Measurements from ENCODE around the gene FUT7. TPM values are rescaled to one million over a fixed set of nuclear protein-coding genes. Genes with fewer than 3 reads are reported as not detected.

The FUT7 gene
- total RNA-seq, 1 experiment from 2014 or later = not detected

DNA sequence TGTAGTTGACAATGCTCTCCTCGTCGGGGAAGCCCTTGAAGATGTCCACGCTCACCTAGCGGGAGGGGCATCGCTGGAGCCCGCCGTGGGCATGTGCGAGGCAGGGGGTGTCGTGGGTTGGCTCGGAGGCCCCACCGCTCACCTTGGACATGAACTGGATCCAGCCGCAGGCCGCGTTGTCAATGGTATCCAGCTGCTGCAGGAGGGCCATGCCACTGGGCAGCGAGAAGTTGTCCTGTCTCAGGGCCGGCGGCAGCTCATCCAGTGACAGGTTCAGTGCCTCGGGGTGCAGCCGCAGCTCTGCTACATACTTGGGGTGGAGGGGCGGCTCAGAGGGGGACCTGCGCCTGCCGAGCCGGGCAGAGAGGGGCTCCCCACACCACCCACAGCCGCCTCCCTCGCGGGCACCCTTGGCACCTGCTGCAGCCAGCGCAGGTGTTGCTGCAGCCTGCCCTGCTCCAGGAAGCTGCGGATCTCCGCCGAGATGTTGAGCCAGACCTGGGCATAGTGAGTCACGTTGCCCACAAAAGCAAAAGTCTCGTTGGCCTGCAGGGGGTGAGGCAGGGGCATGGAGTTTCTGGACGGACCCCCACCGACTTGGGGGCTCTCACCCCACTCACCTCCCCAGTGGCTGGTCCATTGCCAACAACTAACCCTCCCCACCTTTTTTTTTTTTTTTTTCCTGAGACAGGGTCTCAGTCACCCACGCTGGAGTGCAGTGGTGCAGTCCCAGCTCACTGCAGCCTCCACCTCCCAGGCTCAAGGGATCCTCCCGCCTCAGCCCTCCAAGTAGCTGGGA is 12.9 kb downstream of the FUT7 start:
- no peaks in the 10 kb centered on the region for H4K20me1 ChIP-seq (ENCODE audit: control insufficient read depth, insufficient read depth, insufficient read length)
- no peak overlapping the region for H3K27ac ChIP-seq (ENCODE audit: insufficient read length, low read depth, low read length)
- Mint-ChIP-seq H3K27ac (no peak overlapping the region), H3K36me3 (ENCODE audit: insufficient read depth in 1 of 3, low read depth in 3 of 3) (peaks cover 4 to 13% (median 6%) of the 10 kb centered on the region in 3 experiments; a peak in 4 of 7 replicates), H3K27me3 (ENCODE audit: low read depth) (no peaks in the 10 kb centered on the region), H3K9me3 (no peaks in the 10 kb centered on the region), H3K4me1 (peaks cover 2 to 9% of the 10 kb centered on the region in 2 experiments; a peak in 3 of 4 replicates), H3K4me3 (no peak overlapping the region)
- H3K23me2 ChIP-seq (ENCODE audit: insufficient read length, low read depth, low read length, poor library complexity, severe bottlenecking) = no peaks in the 10 kb centered on the region
- no peak overlapping the region for H3T11ph ChIP-seq (ENCODE audit: low read length)
- H3K9ac ChIP-seq (ENCODE audit: extremely low read depth, insufficient read length, low read length) = no peak overlapping the region
- H3K79me2 ChIP-seq (ENCODE audit: insufficient read depth, low read length) = no peaks in the 10 kb centered on the region
- no peak overlapping the region for H2BK15ac ChIP-seq (ENCODE audit: low read depth, low read length)
- TF ChIP-seq CTCF (conservative IDR thresholded peaks at IDR 0.05) = no peak
- no peak overlapping the region for H4K91ac ChIP-seq (ENCODE audit: insufficient read length, low read depth, low read length)
- DNase-seq = no peak
- no peak overlapping the region for H2BK120ac ChIP-seq (ENCODE audit: low read depth, low read length, poor library complexity, severe bottlenecking)
- no peaks in the 10 kb centered on the region for H3K79me1 ChIP-seq (ENCODE audit: insufficient read depth, low read depth, low read length, poor library complexity, severe bottlenecking)
- no peak overlapping the region for H2BK5ac ChIP-seq (ENCODE audit: insufficient read length, low read length)
- H3K18ac ChIP-seq (ENCODE audit: insufficient read length, low read depth, low read length) = no peak overlapping the region
- H3K23ac ChIP-seq (ENCODE audit: insufficient read length, low read depth, low read length) = no peak overlapping the region
- no peaks in the 10 kb centered on the region for H3K27me3 ChIP-seq (ENCODE audit: insufficient read depth, low read length)
- no peak overlapping the region for H4K8ac ChIP-seq (replicated peaks; ENCODE audit: insufficient read length, low read depth, low read length)
- no peak overlapping the region; the same call in 1 of the 2 replicates for H3K14ac ChIP-seq (ENCODE audit: insufficient read depth, low read length)
- no peak overlapping the region for H4K5ac ChIP-seq (ENCODE audit: insufficient read length, low read depth, low read length)
- no CpG with 5 or more reads among the region's 36 CpGs for WGBS (ENCODE audit: extremely low coverage, insufficient read length, low lambda C conversion rate)
- H2AFZ ChIP-seq (ENCODE audit: low read length) = no peak overlapping the region
- H3K9me3 ChIP-seq (ENCODE audit: control insufficient read depth, low read depth, low read length) = no peaks in the 10 kb centered on the region
- H3K4me2 ChIP-seq (ENCODE audit: insufficient read depth, insufficient read length, low read length) = no peak overlapping the region
- H2AK5ac ChIP-seq (ENCODE audit: insufficient read length, low read length) = no peak overlapping the region
- H2BK12ac ChIP-seq (ENCODE audit: insufficient read length, low read depth, low read length) = no peak overlapping the region
- H2BK20ac ChIP-seq (ENCODE audit: low read depth, low read length, poor library complexity, severe bottlenecking) = no peak overlapping the region
- no peaks in the 10 kb centered on the region for H3K4me1 ChIP-seq (ENCODE audit: insufficient read depth, low read length)
- H3K56ac ChIP-seq (ENCODE audit: insufficient read length, low read depth, low read length) = no peak overlapping the region
- no peak overlapping the region for H3K4ac ChIP-seq (ENCODE audit: low read depth, low read length)

Data from H9 (cell line).